Breast epithelium (tissue), 4 donors: ENCODE data around the gene BUB3. TPM values are rescaled to one million over a fixed set of nuclear protein-coding genes. Genes with fewer than 3 reads are reported as not detected.
"Not testable (repeated sequence)": the region's sequence is repeated elsewhere in the genome, so short reads cannot be mapped to it uniquely, and the experiment has no call there.

Experiments
- DNase-seq, 2 donors: peaks; one replicate each; pipeline ENCODE4 v3.0.0-alpha.2; 2019; ENCODE audit warnings: low spot score in 2 of 2
- H3K27ac ChIP-seq, 2 donors: fragments of 200-600 bp; sonication (generic) in 1 of 2; one replicate each; pipeline ENCODE4 v1.5.1; 2016 to 2019; ENCODE audit warnings: mild to moderate bottlenecking in 1 of 2
- H3K27me3 ChIP-seq, 2 donors: fragments of 200-600 bp; sonication (generic) in 1 of 2; one replicate each; pipeline versions ENCODE4 v1.5.1 to v1.6.0; 2017 to 2019; ENCODE audit warnings: control low read depth in 1 of 2, mild to moderate bottlenecking in 1 of 2
- H3K36me3 ChIP-seq: fragments of 200-600 bp; one replicate; pipeline ENCODE4 v1.5.1; 2019
- H3K4me1 ChIP-seq, 2 donors: fragments of 200-600 bp; sonication (generic); one replicate each; pipeline ENCODE4 v1.5.1; 2016 to 2019; ENCODE audit warnings: control low read depth in 1 of 2
- H3K4me3 ChIP-seq, 3 donors: fragments of 200-600 bp; sonication (generic); 1 replicate in 2 of 3; 2 replicates in 1 of 3; pipeline ENCODE4 v1.5.1; 2016 to 2019; ENCODE audit warnings: mild to moderate bottlenecking in 3 of 3, moderate library complexity in 2 of 3
- H3K9me3 ChIP-seq, 2 donors: fragments of 200-600 bp; sonication (generic) in 1 of 2; one replicate each; pipeline ENCODE4 v1.5.1; 2016 to 2019; ENCODE audit warnings: control low read depth in 1 of 2
- POLR2A ChIP-seq: fragments of 450-650 bp; IDR thresholded peaks from one replicate; pipeline ENCODE4 v1.6.1; 2016; ENCODE audit warnings: antibody characterized with exemption, mild to moderate bottlenecking, moderate library complexity
- POLR2AphosphoS5 ChIP-seq, 3 donors: sonication (generic); formaldehyde crosslinking; IDR thresholded peaks; one replicate each; pipeline ENCODE4 v1.6.1; 2017; ENCODE audit warnings: antibody characterized with exemption in 3 of 3
- intact Hi-C: fragments of 100-400 bp; cut with DNase I; formaldehyde crosslinking; loops from one replicate; pipeline ENCODE4 v1.15.1; 2023; ENCODE audit warnings: low total_unique reads
- total RNA-seq, 3 donors: library from RNA; depleted of rRNA; stranded (reverse); fragments of >200 nt; gene quantifications; one replicate each; pipeline ENCODE4 v1.1.0, GENCODE V29; 2016
- TF ChIP-seq, protein P1 (sequence below), 3 donors: fragments of 450-650 bp; IDR thresholded peaks; one replicate each; pipeline ENCODE4 v1.5.1; 2016 to 2017; ENCODE audit warnings: antibody characterized with exemption in 3 of 3, mild to moderate bottlenecking in 3 of 3, moderate library complexity in 3 of 3

BUB3 gene
- total RNA-seq, 3 donors from 2014 or later = 96.4 to 100 (median 98.1) TPM

- no peak overlapping the region for H3K4me3 ChIP-seq
- DNase-seq = no peak
- H3K27me3 ChIP-seq = no peaks in the 10 kb centered on the region
- TF ChIP-seq, protein P1, sequence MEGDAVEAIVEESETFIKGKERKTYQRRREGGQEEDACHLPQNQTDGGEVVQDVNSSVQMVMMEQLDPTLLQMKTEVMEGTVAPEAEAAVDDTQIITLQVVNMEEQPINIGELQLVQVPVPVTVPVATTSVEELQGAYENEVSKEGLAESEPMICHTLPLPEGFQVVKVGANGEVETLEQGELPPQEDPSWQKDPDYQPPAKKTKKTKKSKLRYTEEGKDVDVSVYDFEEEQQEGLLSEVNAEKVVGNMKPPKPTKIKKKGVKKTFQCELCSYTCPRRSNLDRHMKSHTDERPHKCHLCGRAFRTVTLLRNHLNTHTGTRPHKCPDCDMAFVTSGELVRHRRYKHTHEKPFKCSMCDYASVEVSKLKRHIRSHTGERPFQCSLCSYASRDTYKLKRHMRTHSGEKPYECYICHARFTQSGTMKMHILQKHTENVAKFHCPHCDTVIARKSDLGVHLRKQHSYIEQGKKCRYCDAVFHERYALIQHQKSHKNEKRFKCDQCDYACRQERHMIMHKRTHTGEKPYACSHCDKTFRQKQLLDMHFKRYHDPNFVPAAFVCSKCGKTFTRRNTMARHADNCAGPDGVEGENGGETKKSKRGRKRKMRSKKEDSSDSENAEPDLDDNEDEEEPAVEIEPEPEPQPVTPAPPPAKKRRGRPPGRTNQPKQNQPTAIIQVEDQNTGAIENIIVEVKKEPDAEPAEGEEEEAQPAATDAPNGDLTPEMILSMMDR (IDR thresholded peaks at IDR 0.05) = no peak
- no peak for TF ChIP-seq POLR2A
- H3K36me3 ChIP-seq = peaks cover 3% of the 10 kb centered on the region
- intact Hi-C loops = no loop called here
- no peaks in the 10 kb centered on the region for H3K9me3 ChIP-seq
- no peak overlapping the region for H3K27ac ChIP-seq
- no peaks in the 10 kb centered on the region for H3K4me1 ChIP-seq
Observed at GRCh38 chr10:123165445-123166072, 11.4 kb downstream of the BUB3 start.

- Histone ChIP-seq H3K27me3 (no peaks in the 10 kb centered on the region), H3K4me1 (no peaks in the 10 kb centered on the region), H3K27ac (no peak overlapping the region), H3K4me3 (no peak overlapping the region), H3K36me3 (peaks cover 3% of the 10 kb centered on the region), H3K9me3 (no peaks in the 10 kb centered on the region)
- no peak for DNase-seq
- TF ChIP-seq, protein P1 (IDR thresholded peaks at IDR 0.05) = no peak
- TF ChIP-seq POLR2AphosphoS5 (IDR thresholded peaks at IDR 0.05) (no peak), POLR2A (no peak)
- intact Hi-C loops = no loop called here
Observed at GRCh38 chr10:123166618-123167017, 12.4 kb downstream of the BUB3 start.

DNA sequence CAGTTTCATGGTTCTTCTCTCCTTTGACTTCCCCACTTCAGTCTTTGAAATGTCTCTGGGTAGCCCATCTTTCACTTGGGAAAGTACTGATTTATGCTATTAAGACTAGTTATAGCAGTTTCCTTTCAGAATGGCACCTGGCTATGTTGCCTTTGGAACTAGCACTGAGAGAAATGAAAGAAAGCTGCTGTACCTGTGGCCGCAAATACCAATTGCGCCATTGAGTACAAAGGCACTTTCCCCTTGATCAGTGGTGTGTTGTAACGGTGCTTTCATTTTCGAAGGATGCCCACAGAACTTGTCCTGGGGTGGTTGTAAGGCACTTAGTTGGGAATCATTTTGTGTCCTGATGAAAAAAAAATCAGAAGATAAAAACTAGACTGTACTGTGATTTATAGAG lies 16.8 kb downstream of the BUB3 start:
- Histone ChIP-seq H3K27me3 (no peaks in the 10 kb centered on the region), H3K4me3 (no peak overlapping the region), H3K4me1 (no peaks in the 10 kb centered on the region), H3K9me3 (no peaks in the 10 kb centered on the region), H3K36me3 (peaks cover 3% of the 10 kb centered on the region), H3K27ac (no peak overlapping the region)
- TF ChIP-seq, protein P1 (IDR thresholded peaks at IDR 0.05) = no peak
- TF ChIP-seq POLR2A (no peak), POLR2AphosphoS5 (IDR thresholded peaks at IDR 0.05) (no peak)
- DNase-seq = no peak
- intact Hi-C loops = no loop called here

DNA sequence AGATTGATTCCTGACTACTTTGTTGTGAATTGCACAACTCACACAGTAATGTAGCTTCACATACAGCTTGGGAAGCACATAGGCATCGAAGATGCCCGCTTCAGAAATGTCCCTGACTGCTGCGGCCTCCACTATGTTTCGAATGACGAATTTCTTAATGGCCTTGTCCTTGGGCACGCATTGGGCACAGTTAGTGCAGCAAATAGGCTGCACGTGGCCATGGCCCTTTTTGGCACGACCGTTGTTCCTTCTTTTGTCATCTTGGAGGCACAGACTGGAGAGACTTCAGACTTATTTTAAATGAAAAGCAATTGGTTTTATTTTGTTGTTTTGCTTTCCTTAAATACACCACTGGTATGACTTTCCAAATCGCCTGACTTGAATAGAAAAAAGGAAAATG lies 17.4 kb downstream of the BUB3 start:
- DNase-seq, H3K4me3 ChIP-seq, H3K27ac ChIP-seq, H3K9me3 ChIP-seq, intact Hi-C loops, H3K27me3 ChIP-seq, H3K4me1 ChIP-seq, H3K36me3 ChIP-seq: not testable (repeated sequence)

- H3K36me3 ChIP-seq = no peaks in the 10 kb centered on the region
- H3K27me3 ChIP-seq = no peaks in the 10 kb centered on the region
- intact Hi-C loops = no loop called here
- H3K4me3 ChIP-seq = no peak overlapping the region
- TF ChIP-seq POLR2AphosphoS5 (IDR thresholded peaks at IDR 0.05) (no peak), POLR2A (no peak)
- TF ChIP-seq, protein P1 (IDR thresholded peaks at IDR 0.05) = no peak
- no peaks in the 10 kb centered on the region for H3K4me1 ChIP-seq
- H3K27ac ChIP-seq = no peak overlapping the region
- DNase-seq = no peak
- H3K9me3 ChIP-seq = no peaks in the 10 kb centered on the region
Observed at GRCh38 chr10:123175389-123176387, 21.5 kb downstream of the BUB3 start.

- H3K36me3 ChIP-seq, H3K27ac ChIP-seq, H3K4me1 ChIP-seq, H3K27me3 ChIP-seq, H3K4me3 ChIP-seq, H3K9me3 ChIP-seq, DNase-seq, intact Hi-C loops: not testable (repeated sequence)
Observed at GRCh38 chr10:123178390-123178789, 24.2 kb downstream of the BUB3 start.
